Endothelial cell of umbilical vein (primary cell): ENCODE measurements around the gene SETD2. TPM values are rescaled to one million over a fixed set of nuclear protein-coding genes. Genes with fewer than 3 reads are reported as not detected.

ENCODE experiments used
- BruUV-seq: library from RNA; stranded (reverse); fragments of 400-500 nt; replicated peaks from 2 replicates; lab custom pipeline; 2021; lab: Mats Ljungman, UMichigan
- CTCF ChIA-PET: fragments of 300-600, 350-600 bp; sonication (Branson Sonifier 250); formaldehyde crosslinking; loops from one replicate; lab custom pipeline; 2021; ENCODE audit warnings: antibody characterized with exemption, inconsistent platforms; lab: Charles Lee
- POLR2A ChIA-PET: fragments of 300-600, 350-600 bp; sonication (Branson Sonifier 250); formaldehyde crosslinking; loops from one replicate; lab custom pipeline; 2021; ENCODE audit warnings: antibody characterized with exemption, inconsistent platforms; lab: Charles Lee
- DNase-seq: peaks from one replicate; pipeline ENCODE4 v3.0.0-alpha.2; 2011; ENCODE audit warnings: low read depth, low spot score
- FAIRE-seq: peaks from 2 replicates; lab custom pipeline; 2011; peaks lifted over from hg19 to GRCh38; lab: Jason Lieb, UNC
- H2AFZ ChIP-seq: 2 replicates; pipeline ENCODE4 v1.6.0; 2012; ENCODE audit warnings: low read depth, low read length, control low read depth, inconsistent platforms
- H3K27ac ChIP-seq: 2 replicates; pipeline ENCODE4 v1.5.1; 2011; ENCODE audit warnings: low read depth, mild to moderate bottlenecking, control low read depth, low read length, moderate library complexity; ENCODE audit not compliant: insufficient read depth
- H3K27me3 ChIP-seq, 2 experiments: 2 replicates each; pipeline versions ENCODE4 v1.6.0 to v1.6.1; 2011; ENCODE audit warnings: low read length in 2 of 2, mixed read lengths in 1 of 2; ENCODE audit not compliant: control insufficient read depth in 2 of 2, insufficient read depth in 2 of 2
- H3K36me3 ChIP-seq, 2 experiments: 2 replicates in 1 of 2; 3 replicates in 1 of 2; pipeline ENCODE4 v1.5.1; 2011; ENCODE audit warnings: low read length in 2 of 2, mild to moderate bottlenecking in 1 of 2, moderate library complexity in 1 of 2; ENCODE audit not compliant: control insufficient read depth in 2 of 2, insufficient read depth in 2 of 2; ENCODE audit errors: extremely low read depth in 1 of 2
- H3K4me1 ChIP-seq: 3 replicates; pipeline ENCODE4 v1.5.1; 2011; ENCODE audit warnings: mild to moderate bottlenecking, low read length; ENCODE audit not compliant: control insufficient read depth, insufficient read depth; ENCODE audit errors: extremely low read depth
- H3K4me2 ChIP-seq: 2 replicates; pipeline ENCODE4 v1.6.1; 2011; ENCODE audit warnings: low read length, control low read depth, mixed read lengths; ENCODE audit not compliant: insufficient read depth
- H3K4me3 ChIP-seq, 3 experiments: fragments of 200-600 bp in 1 of 3; sonication (generic), shearing (Covaris generic) in 1 of 3; replicated peaks in 1 of 3; 2 replicates each; pipeline ENCODE4 v1.5.1; 2011 to 2016; ENCODE audit warnings: control low read depth in 3 of 3, low read length in 3 of 3, mild to moderate bottlenecking in 2 of 3, inconsistent platforms in 1 of 3, low read depth in 1 of 3, moderate library complexity in 1 of 3; ENCODE audit not compliant: insufficient read depth in 1 of 3
- H3K79me2 ChIP-seq: 2 replicates; pipeline ENCODE4 v1.6.0; 2012; ENCODE audit warnings: low read length, inconsistent platforms; ENCODE audit not compliant: control insufficient read depth, insufficient read depth
- H3K9ac ChIP-seq: replicated peaks from 2 replicates; pipeline ENCODE3; 2011; ENCODE audit warnings: low read length, control low read depth; ENCODE audit not compliant: insufficient read depth; ENCODE audit errors: extremely low read depth
- H3K9me1 ChIP-seq: replicated peaks from 3 replicates; pipeline ENCODE4 v1.6.0; 2011; ENCODE audit warnings: mild to moderate bottlenecking, low read length; ENCODE audit not compliant: control insufficient read depth, insufficient read depth; ENCODE audit errors: extremely low read depth
- H3K9me3 ChIP-seq: replicated peaks from 2 replicates; pipeline ENCODE4 v1.5.1; 2012; ENCODE audit warnings: low read length, inconsistent platforms; ENCODE audit not compliant: control insufficient read depth, insufficient read depth
- H4K20me1 ChIP-seq: replicated peaks from 2 replicates; pipeline ENCODE3; 2011; ENCODE audit warnings: mild to moderate bottlenecking, low read length; ENCODE audit not compliant: control insufficient read depth, insufficient read depth; ENCODE audit errors: extremely low read depth
- CTCF ChIP-seq, 2 donors: IDR thresholded peaks; 1 replicate in 1 of 2; 2 replicates in 1 of 2; pipeline ENCODE4 v1.5.1; 2011; ENCODE audit warnings: low read length in 2 of 2, mild to moderate bottlenecking in 2 of 2, moderate library complexity in 2 of 2, control low read depth in 1 of 2, inconsistent platforms in 1 of 2, low read depth in 1 of 2; ENCODE audit not compliant: insufficient read depth in 1 of 2; ENCODE audit errors: extremely low read depth in 1 of 2
- FOS ChIP-seq: IDR thresholded peaks from 2 replicates; pipeline ENCODE4 v1.6.1; 2011; ENCODE audit warnings: mild to moderate bottlenecking, low read length, moderate library complexity, borderline replicate concordance; ENCODE audit not compliant: insufficient read depth
- JUN ChIP-seq: IDR thresholded peaks from 2 replicates; pipeline ENCODE4 v1.6.1; 2011; ENCODE audit warnings: borderline replicate concordance, low read depth; ENCODE audit not compliant: insufficient read length, insufficient read depth
- POLR2A ChIP-seq: IDR thresholded peaks from 2 replicates; pipeline ENCODE4 v1.6.1; 2012; ENCODE audit warnings: low read depth, mild to moderate bottlenecking, control low read depth, low read length
- dilution Hi-C: fragments of 300-500 bp; cut with MboI; formaldehyde crosslinking; loops from one replicate; pipeline ENCODE4 v1.15.0; 2019; ENCODE audit warnings: low sequenced_read_pairs; ENCODE audit not compliant: extremely low pct_ligation_motif_present
- intact Hi-C: fragments of 100-400 bp; cut with micrococcal nuclease; formaldehyde crosslinking; loops from one replicate; pipeline ENCODE4 v1.10.0; 2022
- polyA plus RNA-seq, 4 experiments: library from polyadenylated mRNA; depleted of rRNA in 3 of 4; stranded (reverse) in 3 of 4; unstranded in 1 of 4; fragments of >200 nt; gene quantifications; 2 replicates each; pipeline versions ENCODE4 v1.2.1 to v1.2.3, GENCODE V29; 2011 to 2012; ENCODE audit warnings: missing spikeins in 1 of 4
- total RNA-seq: library from RNA; stranded (reverse); gene quantifications from 2 replicates; pipeline ENCODE4 v1.2.3, GENCODE V29; 2021

Gene SETD2
- total and polyA plus RNA-seq, 2 donors (not counting 3 experiments of a cell fraction or from before 2014, with no cell fraction given) = 13.7 to 41.4 TPM

- peak; percentile 59 for DNase-seq
- CTCF ChIA-PET = interaction anchor here (0.7 to 2.0 kb wide), 3 partner anchors 8 to 41 kb away, joined by 3 to 8 read pairs (median 3); partner anchors contain the start of gene SETD2
- peaks cover 19% of the 10 kb centered on the region for H4K20me1 ChIP-seq
Observed at GRCh38 chr3:47151836-47152235, 12.1 kb downstream of the SETD2 start.

More at GRCh38 chr3:47151836-47152235, 12.1 kb downstream of the SETD2 start:
- H3K27ac ChIP-seq = no peak overlapping the region
- H3K36me3 ChIP-seq = no peaks in the 10 kb centered on the region
- H3K9ac ChIP-seq = no peak overlapping the region
- BruUV-seq = no TSS peak
- POLR2A ChIA-PET = no interaction called here
- FAIRE-seq = no peak
- peaks cover 94% of the 10 kb centered on the region for H3K79me2 ChIP-seq
- no peak for TF ChIP-seq JUN
- no peak for TF ChIP-seq CTCF (IDR thresholded peaks at IDR 0.05; ENCODE audit: extremely low read depth in 1 of 2, insufficient read depth in 1 of 2, low read depth in 1 of 2, low read length in 2 of 2)
- no peak for TF ChIP-seq FOS
- TF ChIP-seq POLR2A = no peak
- no peaks in the 10 kb centered on the region for H3K9me1 ChIP-seq
- H3K4me1 ChIP-seq = peaks cover 4% of the 10 kb centered on the region
- dilution Hi-C loops (no loop called here), intact Hi-C loops (no loop called here)
- no peak overlapping the region for H3K4me3 ChIP-seq
- H3K9me3 ChIP-seq = no peaks in the 10 kb centered on the region
- H3K4me2 ChIP-seq = peak overlapping the region; percentile 8
- no peak overlapping the region for H2AFZ ChIP-seq
- no peaks in the 10 kb centered on the region for H3K27me3 ChIP-seq
